OCI-LY7 (cell line): ENCODE measurements around the gene ERCC5. TPM values are rescaled to one million over a fixed set of nuclear protein-coding genes. Genes with fewer than 3 reads are reported as not detected.

Source experiments
- BruUV-seq: library from RNA; stranded (reverse); fragments of 400-500 nt; replicated peaks from 2 replicates; lab custom pipeline; 2021; lab: Mats Ljungman, UMichigan
- CTCF ChIA-PET: fragments of 300-600 bp; sonication (Branson Sonifier 250); formaldehyde crosslinking; loops from one replicate; lab custom pipeline; 2022; ENCODE audit warnings: antibody characterized with exemption; ENCODE audit not compliant: unreplicated experiment; lab: Charles Lee
- POLR2A ChIA-PET: fragments of 300-600 bp; sonication (Branson Sonifier 250); formaldehyde crosslinking; loops from one replicate; lab custom pipeline; 2022; ENCODE audit warnings: antibody characterized with exemption; lab: Charles Lee
- DNase-seq: peaks from one replicate; pipeline ENCODE4 v3.0.0-alpha.2; 2015; ENCODE audit warnings: low spot score
- H2AFZ ChIP-seq: fragments of 200-600 bp; sonication (generic), shearing (Covaris generic); 2 replicates; pipeline ENCODE4 v1.6.1; 2014; ENCODE audit warnings: mild to moderate bottlenecking, antibody characterized with exemption, low read length, moderate library complexity
- H3K27ac ChIP-seq: fragments of 200-600 bp; sonication (generic); 2 replicates; pipeline ENCODE4 v1.5.1; 2014; ENCODE audit warnings: mixed run types, low read depth, mild to moderate bottlenecking, moderate library complexity, low read length, inconsistent platforms; ENCODE audit not compliant: poor library complexity, severe bottlenecking
- H3K36me3 ChIP-seq: fragments of 200-600 bp; sonication (generic); 2 replicates; pipeline ENCODE4 v1.6.1; 2014; ENCODE audit warnings: mild to moderate bottlenecking, antibody characterized with exemption, low read length, moderate library complexity, mixed read lengths; ENCODE audit not compliant: insufficient read depth
- H3K4me1 ChIP-seq: fragments of 200-600 bp; sonication (generic); 2 replicates; pipeline ENCODE4 v1.5.1; 2014; ENCODE audit warnings: mild to moderate bottlenecking, low read length; ENCODE audit not compliant: insufficient read depth, poor library complexity, severe bottlenecking
- H3K4me2 ChIP-seq: fragments of 200-600 bp; sonication (generic); 2 replicates; pipeline ENCODE4 v1.6.1; 2014; ENCODE audit warnings: mild to moderate bottlenecking, low read length
- H3K4me3 ChIP-seq: fragments of 200-600 bp; sonication (generic); 2 replicates; pipeline ENCODE4 v1.5.1; 2014; ENCODE audit warnings: mild to moderate bottlenecking, low read depth, low read length; ENCODE audit not compliant: poor library complexity, severe bottlenecking
- H3K79me2 ChIP-seq: fragments of 200-600 bp; sonication (generic); 2 replicates; pipeline ENCODE4 v1.6.1; 2016; ENCODE audit warnings: low read depth, mild to moderate bottlenecking, low read length, moderate library complexity, mixed read lengths; ENCODE audit not compliant: insufficient read depth
- H3K9me2 ChIP-seq: fragments of 200-600 bp; sonication (generic); 2 replicates; pipeline ENCODE4 v1.6.1; 2016; ENCODE audit warnings: mild to moderate bottlenecking, low read length, mixed read lengths; ENCODE audit not compliant: insufficient read depth
- H3K9me3 ChIP-seq: fragments of 200-600 bp; sonication (generic); 2 replicates; pipeline ENCODE4 v1.6.1; 2014; ENCODE audit warnings: mild to moderate bottlenecking, mixed run types, low read length, mixed read lengths
- H4K20me1 ChIP-seq: fragments of 200-600 bp; sonication (generic); 2 replicates; pipeline ENCODE4 v1.6.1; 2014; ENCODE audit warnings: mild to moderate bottlenecking, antibody characterized with exemption, low read length, moderate library complexity, mixed read lengths; ENCODE audit not compliant: insufficient read depth
- EZH2phosphoT487 ChIP-seq: fragments of 200-600 bp; sonication (generic); IDR thresholded peaks from 2 replicates; pipeline ENCODE4 v1.6.1; 2018; ENCODE audit warnings: low read depth, borderline replicate concordance, mild to moderate bottlenecking, mixed run types, antibody characterized with exemption, low read length, moderate library complexity, mixed read lengths
- intact Hi-C: fragments of 100-400 bp; cut with micrococcal nuclease; formaldehyde crosslinking; loops from one replicate; pipeline ENCODE4 v1.10.0; 2022; ENCODE audit not compliant: unreplicated experiment
- total RNA-seq, 2 experiments: library from RNA; depleted of rRNA in 1 of 2; stranded (reverse); fragments of >200 nt in 1 of 2; shearing (Covaris generic) in 1 of 2; gene quantifications; 2 replicates each; pipeline ENCODE4 v1.2.3, GENCODE V29; 2014 to 2022
- TF ChIP-seq, protein P1 (sequence below): fragments of 200-600 bp; sonication (generic); conservative IDR thresholded peaks from 2 replicates; pipeline ENCODE4 v1.5.1; 2014; ENCODE audit warnings: mild to moderate bottlenecking, antibody characterized with exemption, low read length, moderate library complexity, mixed read lengths

ERCC5 gene
- total RNA-seq, 2 experiments from 2014 or later: 37.9 to 38.5 TPM

DNA sequence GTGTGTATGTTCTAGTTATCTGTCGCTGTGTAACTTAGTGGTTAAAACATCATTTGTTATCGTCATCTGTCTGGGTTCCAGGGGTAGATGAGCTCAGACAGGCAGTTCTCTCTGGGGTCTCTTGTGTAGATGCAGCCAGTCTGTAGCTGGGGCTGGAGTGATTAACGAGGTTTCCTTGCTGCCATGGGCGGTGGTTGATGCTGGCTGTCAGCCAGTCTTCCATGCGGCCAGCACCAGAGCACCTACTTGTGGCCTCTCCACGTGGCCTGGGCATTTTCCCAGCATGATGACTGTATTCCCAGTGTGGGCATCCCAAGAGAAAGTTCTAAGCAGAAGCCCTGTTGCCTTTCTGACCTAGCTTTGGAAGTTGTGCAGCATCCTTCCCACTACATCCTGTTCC lies 10.7 kb downstream of the ERCC5 start:
- POLR2A ChIA-PET: no interaction called here
- H3K36me3 ChIP-seq: peaks cover 58% of the 10 kb centered on the region
- CTCF ChIA-PET: no interaction called here
- H3K27ac ChIP-seq: no peak overlapping the region
- intact Hi-C loops: no loop called here
- no peaks in the 10 kb centered on the region for H3K9me2 ChIP-seq
- no TSS peak for BruUV-seq
- no peak overlapping the region for H3K4me3 ChIP-seq
- H2AFZ ChIP-seq: no peak overlapping the region
- no peaks in the 10 kb centered on the region for H3K4me1 ChIP-seq
- TF ChIP-seq, protein P1, sequence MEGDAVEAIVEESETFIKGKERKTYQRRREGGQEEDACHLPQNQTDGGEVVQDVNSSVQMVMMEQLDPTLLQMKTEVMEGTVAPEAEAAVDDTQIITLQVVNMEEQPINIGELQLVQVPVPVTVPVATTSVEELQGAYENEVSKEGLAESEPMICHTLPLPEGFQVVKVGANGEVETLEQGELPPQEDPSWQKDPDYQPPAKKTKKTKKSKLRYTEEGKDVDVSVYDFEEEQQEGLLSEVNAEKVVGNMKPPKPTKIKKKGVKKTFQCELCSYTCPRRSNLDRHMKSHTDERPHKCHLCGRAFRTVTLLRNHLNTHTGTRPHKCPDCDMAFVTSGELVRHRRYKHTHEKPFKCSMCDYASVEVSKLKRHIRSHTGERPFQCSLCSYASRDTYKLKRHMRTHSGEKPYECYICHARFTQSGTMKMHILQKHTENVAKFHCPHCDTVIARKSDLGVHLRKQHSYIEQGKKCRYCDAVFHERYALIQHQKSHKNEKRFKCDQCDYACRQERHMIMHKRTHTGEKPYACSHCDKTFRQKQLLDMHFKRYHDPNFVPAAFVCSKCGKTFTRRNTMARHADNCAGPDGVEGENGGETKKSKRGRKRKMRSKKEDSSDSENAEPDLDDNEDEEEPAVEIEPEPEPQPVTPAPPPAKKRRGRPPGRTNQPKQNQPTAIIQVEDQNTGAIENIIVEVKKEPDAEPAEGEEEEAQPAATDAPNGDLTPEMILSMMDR: no peak
- no peak for TF ChIP-seq EZH2phosphoT487
- H3K4me2 ChIP-seq: no peak overlapping the region
- no peak for DNase-seq
- no peaks in the 10 kb centered on the region for H3K79me2 ChIP-seq
- no peaks in the 10 kb centered on the region for H4K20me1 ChIP-seq
- H3K9me3 ChIP-seq: no peaks in the 10 kb centered on the region

DNA sequence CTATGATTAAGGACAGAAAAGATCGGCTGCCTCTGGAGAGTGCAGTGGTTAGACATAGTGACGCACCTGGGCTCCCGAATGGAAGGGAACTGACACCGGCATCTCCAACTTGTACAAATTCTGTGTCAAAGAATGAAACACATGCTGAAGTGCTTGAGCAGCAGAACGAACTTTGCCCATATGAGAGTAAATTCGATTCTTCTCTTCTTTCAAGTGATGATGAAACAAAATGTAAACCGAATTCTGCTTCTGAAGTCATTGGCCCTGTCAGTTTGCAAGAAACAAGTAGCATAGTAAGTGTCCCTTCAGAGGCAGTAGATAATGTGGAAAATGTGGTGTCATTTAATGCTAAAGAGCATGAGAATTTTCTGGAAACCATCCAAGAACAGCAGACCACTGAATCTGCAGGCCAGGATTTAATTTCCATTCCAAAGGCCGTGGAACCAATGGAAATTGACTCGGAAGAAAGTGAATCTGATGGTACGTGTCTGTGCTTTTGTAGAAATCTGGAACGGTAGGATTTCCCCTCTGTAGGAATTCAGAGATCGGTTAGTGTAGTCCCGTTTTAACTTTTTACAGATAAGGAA lies 16.9 kb downstream of the ERCC5 start:
- BruUV-seq: TSS peak; percentile 72
- H3K9me2 ChIP-seq: no peaks in the 10 kb centered on the region
- DNase-seq: no peak
- intact Hi-C loops: no loop called here
- ChIA-PET CTCF (no interaction called here), POLR2A (no interaction called here)
- no peaks in the 10 kb centered on the region for H3K4me1 ChIP-seq
- TF ChIP-seq, protein P1: no peak
- TF ChIP-seq EZH2phosphoT487: no peak
- no peak overlapping the region for H3K4me3 ChIP-seq
- no peaks in the 10 kb centered on the region for H3K9me3 ChIP-seq
- no peak overlapping the region for H3K27ac ChIP-seq
- H3K36me3 ChIP-seq: peaks cover 78% of the 10 kb centered on the region
- no peak overlapping the region for H2AFZ ChIP-seq
- no peaks in the 10 kb centered on the region for H3K79me2 ChIP-seq
- no peak overlapping the region for H3K4me2 ChIP-seq
- no peaks in the 10 kb centered on the region for H4K20me1 ChIP-seq

DNA sequence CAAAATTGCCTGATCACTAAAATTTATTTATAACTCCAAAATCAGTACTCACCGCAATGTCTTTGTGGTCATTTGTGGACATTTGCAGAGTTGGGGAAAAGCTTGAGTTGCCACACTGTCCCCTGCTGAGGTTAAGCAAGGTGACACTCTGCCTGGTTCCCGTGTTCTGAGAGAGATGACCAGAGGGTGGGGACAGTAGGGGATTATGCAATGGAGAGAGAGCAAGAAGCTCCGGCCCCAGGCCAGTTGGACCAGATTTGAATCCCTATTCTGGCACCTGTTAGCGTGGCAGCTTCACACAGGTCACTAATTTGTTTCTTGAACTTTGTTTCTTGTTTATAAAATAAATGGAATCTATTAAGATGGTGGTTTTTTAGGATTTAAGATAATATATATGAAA lies 17.8 kb downstream of the ERCC5 start:
- POLR2A ChIA-PET: no interaction called here
- no peaks in the 10 kb centered on the region for H3K4me1 ChIP-seq
- no peaks in the 10 kb centered on the region for H3K79me2 ChIP-seq
- no peaks in the 10 kb centered on the region for H3K9me2 ChIP-seq
- peaks cover 75% of the 10 kb centered on the region for H3K36me3 ChIP-seq
- intact Hi-C loops: no loop called here
- H3K4me2 ChIP-seq: no peak overlapping the region
- H3K4me3 ChIP-seq: no peak overlapping the region
- no peaks in the 10 kb centered on the region for H4K20me1 ChIP-seq
- CTCF ChIA-PET: no interaction called here
- DNase-seq: no peak
- H3K27ac ChIP-seq: no peak overlapping the region
- H2AFZ ChIP-seq: no peak overlapping the region
- no peaks in the 10 kb centered on the region for H3K9me3 ChIP-seq
- TF ChIP-seq EZH2phosphoT487: no peak
- TF ChIP-seq, protein P1: no peak
- no TSS peak for BruUV-seq
